ENCODE results near the gene SPINK1. TPM values are rescaled to one million over a fixed set of nuclear protein-coding genes. Genes with fewer than 3 reads are reported as not detected.

The SPINK1 gene
- total RNA-seq, 4 donors from 2014 or later = 1.2 to 52.2 (median 1.5) TPM; not detected in 1

GRCh38 chr5:147863454-147864158 is 32.1 kb upstream of the SPINK1 start:
- no peak overlapping the region for H3K4me3 ChIP-seq (ENCODE audit: low read depth, poor library complexity, severe bottlenecking)
- WGBS, 2 donors = 41 to 42% methylated on average over 3 of the region's 3 CpGs
- DNase-seq (ENCODE audit: low spot score in 2 of 2) = no peak

DNA sequence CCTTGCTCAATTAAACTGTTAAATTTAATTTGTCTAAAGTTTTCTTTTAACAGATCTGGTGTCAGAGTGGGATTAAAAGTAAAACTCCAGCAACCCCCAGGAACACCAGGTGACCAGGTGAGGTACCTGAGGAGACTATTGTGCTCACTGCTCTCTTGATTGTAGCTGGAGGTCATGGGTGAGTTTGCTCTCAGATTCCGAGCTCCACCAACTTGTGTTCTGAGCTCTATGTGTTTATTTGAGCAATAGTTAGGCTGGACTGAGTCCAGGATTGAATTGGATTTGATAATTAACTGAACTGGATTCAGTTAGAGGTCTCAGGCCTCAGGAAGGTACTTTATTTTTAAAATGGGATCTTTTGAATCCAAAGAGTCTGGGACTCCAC is 29.2 kb upstream of the SPINK1 start:
- no peak for DNase-seq (ENCODE audit: low spot score in 2 of 2)
- intact Hi-C loops (cut with DNase I; ENCODE audit: low total_unique reads) = no loop called here
- no peak overlapping the region for H3K4me3 ChIP-seq (ENCODE audit: low read depth, poor library complexity, severe bottlenecking)
- TF ChIP-seq CTCF (IDR thresholded peaks at IDR 0.05) (no peak), POLR2A (IDR thresholded peaks at IDR 0.05) (no peak)
- 77 to 90% methylated on average over 1 of the region's 1 CpG for WGBS, 2 donors

More at GRCh38 chr5:147863454-147864158, 32.1 kb upstream of the SPINK1 start:
- intact Hi-C loops (cut with DNase I; ENCODE audit: low total_unique reads) = no loop called here
- TF ChIP-seq CTCF (IDR thresholded peaks at IDR 0.05) (no peak), POLR2A (IDR thresholded peaks at IDR 0.05) (no peak)

DNA sequence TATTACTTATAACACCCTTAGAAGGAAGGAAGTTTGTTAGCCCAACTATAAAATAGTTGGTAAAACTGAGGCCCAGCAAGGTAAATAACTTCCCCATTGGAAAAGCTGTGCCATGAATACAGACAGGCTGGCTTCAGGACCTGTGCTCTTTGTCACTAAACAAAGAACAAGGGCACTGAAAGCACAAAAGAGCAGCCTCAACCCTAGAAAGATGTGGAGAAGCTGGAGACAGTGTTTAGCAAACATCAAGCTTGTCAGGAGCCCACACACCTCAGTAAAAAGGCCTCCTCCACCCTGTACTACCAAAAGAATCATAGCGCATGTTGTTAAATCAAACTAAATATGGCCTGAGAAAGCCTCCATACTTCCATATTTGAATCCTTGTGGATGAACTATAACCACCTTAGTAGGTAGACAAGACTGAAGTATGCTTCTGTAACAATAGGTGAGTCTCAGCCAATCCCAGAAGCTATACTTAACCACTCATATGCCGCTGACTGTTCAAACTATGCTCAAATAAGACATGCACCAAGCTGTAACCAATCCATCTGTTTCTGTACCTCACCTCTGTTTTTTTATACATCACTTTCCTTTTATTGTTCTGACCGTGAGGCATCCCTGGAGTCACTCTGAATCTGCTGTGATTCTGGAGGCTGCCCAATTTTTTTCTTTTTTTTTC is 28.6 kb upstream of the SPINK1 start:
- no peak overlapping the region for H3K4me3 ChIP-seq (ENCODE audit: low read depth, poor library complexity, severe bottlenecking)
- WGBS, 2 donors = 80 to 90% methylated on average over 3 of the region's 3 CpGs
- TF ChIP-seq POLR2A (IDR thresholded peaks at IDR 0.05) (no peak), CTCF (IDR thresholded peaks at IDR 0.05) (no peak)
- DNase-seq (ENCODE audit: low spot score in 2 of 2) = no peak
- intact Hi-C loops (cut with DNase I; ENCODE audit: low total_unique reads) = no loop called here

GRCh38 chr5:147858565-147858964 is 27.1 kb upstream of the SPINK1 start:
- no peak overlapping the region for H3K4me3 ChIP-seq (ENCODE audit: low read depth, poor library complexity, severe bottlenecking)
- DNase-seq (ENCODE audit: low spot score in 2 of 2) = no peak
- whole genome bisulfite sequencing, 2 donors = 47 to 57% methylated on average over 1 of the region's 1 CpG
- intact Hi-C loops (cut with DNase I; ENCODE audit: low total_unique reads) = no loop called here
- TF ChIP-seq CTCF (IDR thresholded peaks at IDR 0.05) = no peak
- TF ChIP-seq POLR2A (IDR thresholded peaks at IDR 0.05) = no peak

- H3K4me3 ChIP-seq (ENCODE audit: low read depth, poor library complexity, severe bottlenecking) = no peak overlapping the region
- 0 to 1% methylated on average over 2 of the region's 2 CpGs for WGBS, 2 donors
- intact Hi-C loops (cut with DNase I; ENCODE audit: low total_unique reads) = no loop called here
- no peak for TF ChIP-seq POLR2A (IDR thresholded peaks at IDR 0.05)
- TF ChIP-seq CTCF (IDR thresholded peaks at IDR 0.05) = no peak
- DNase-seq (ENCODE audit: low spot score in 2 of 2) = peak; percentile 65 to 85
Measured at GRCh38 chr5:147857302-147858129, 26.0 kb upstream of the SPINK1 start.

All from lower leg skin (tissue), 4 donors.